OCI-LY1 (cell line): ENCODE measurements around the gene DNAH7.

Experiments used
- EZH2 ChIP-seq: fragments of 200-600 bp; sonication (generic), shearing (Covaris generic); IDR thresholded peaks from 2 replicates; pipeline ENCODE4 v1.8.0; 2017; ENCODE audit warnings: borderline replicate concordance, mixed run types, mild to moderate bottlenecking, antibody characterized with exemption, low read length, moderate library complexity, mixed read lengths
- TF ChIP-seq, protein P1 (sequence below): fragments of 200-600 bp; sonication (generic), shearing (Covaris generic); IDR thresholded peaks from 2 replicates; pipeline ENCODE4 v1.5.1; 2017; ENCODE audit warnings: mild to moderate bottlenecking, antibody characterized with exemption, low read length, moderate library complexity, mixed read lengths

DNA sequence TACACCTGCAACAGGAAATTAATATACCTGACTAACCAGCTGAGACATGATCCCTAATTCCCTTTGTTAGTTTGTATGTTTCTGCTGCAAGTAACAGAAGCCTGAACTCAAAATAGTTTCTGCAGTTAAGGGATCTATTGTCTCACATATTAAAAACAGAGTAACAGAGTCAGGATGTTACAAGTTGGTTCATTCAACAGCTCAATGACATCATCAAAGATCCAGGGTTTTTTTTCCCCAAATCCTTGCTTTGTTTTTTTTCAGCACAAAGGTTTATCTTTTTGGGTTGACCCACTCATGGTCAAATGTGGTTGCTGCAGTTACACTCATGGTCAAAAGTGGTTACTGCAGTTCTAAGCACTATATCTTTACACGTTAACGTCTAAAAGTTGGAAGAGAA lies 35.0 kb upstream of the DNAH7 start:
- TF ChIP-seq, protein P1, sequence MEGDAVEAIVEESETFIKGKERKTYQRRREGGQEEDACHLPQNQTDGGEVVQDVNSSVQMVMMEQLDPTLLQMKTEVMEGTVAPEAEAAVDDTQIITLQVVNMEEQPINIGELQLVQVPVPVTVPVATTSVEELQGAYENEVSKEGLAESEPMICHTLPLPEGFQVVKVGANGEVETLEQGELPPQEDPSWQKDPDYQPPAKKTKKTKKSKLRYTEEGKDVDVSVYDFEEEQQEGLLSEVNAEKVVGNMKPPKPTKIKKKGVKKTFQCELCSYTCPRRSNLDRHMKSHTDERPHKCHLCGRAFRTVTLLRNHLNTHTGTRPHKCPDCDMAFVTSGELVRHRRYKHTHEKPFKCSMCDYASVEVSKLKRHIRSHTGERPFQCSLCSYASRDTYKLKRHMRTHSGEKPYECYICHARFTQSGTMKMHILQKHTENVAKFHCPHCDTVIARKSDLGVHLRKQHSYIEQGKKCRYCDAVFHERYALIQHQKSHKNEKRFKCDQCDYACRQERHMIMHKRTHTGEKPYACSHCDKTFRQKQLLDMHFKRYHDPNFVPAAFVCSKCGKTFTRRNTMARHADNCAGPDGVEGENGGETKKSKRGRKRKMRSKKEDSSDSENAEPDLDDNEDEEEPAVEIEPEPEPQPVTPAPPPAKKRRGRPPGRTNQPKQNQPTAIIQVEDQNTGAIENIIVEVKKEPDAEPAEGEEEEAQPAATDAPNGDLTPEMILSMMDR = no peak
- TF ChIP-seq EZH2 = no peak
